ENCODE results near the gene KCTD21. TPM values are rescaled to one million over a fixed set of nuclear protein-coding genes. Genes with fewer than 3 reads are reported as not detected.

The KCTD21 gene
- total and polyA plus RNA-seq, 7 donors: 4.2 to 18.8 (median 7.4) TPM

DNA sequence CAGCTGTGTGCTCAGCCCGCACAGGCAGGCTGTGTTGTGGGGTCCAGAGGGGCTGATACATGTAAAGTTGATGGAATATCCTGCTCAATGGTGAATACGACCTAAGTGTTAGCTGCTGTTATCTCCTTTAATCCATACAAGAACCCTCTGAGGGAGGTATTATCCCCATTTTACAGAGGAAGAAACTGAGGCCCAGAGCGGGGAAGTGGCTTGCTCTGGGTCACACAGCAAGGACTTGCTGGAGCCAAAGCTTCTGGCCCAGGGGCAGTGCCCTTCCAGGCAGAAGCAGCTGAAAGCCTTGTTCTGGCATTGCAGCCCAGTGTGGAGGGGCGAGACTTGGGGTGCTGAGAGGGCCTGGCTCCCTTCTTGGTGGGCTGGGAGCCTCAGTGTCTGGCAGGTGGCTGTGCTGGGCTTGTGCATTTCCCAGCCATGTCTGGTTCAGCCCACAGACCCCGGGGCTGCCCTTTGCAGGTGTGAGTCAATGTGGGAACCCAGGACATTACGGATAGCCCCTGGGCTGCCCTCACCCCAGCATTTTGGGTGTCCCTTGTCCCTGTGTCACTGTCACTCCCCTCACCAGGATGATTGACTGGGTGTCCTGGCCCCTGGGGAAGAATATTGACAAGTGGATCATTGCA lies 10.7 kb upstream of the KCTD21 start:
- Histone ChIP-seq H3K36me3 (peaks cover 0 to 49% (median 16%) of the 10 kb centered on the region in 4 donors), H3K27me3 (no peaks in the 10 kb centered on the region), H3K4me3 (no peak overlapping the region), H3K9me3 (no peaks in the 10 kb centered on the region), H3K27ac (no peak overlapping the region), H3K4me1 (peaks cover 0 to 4% (median 0%) of the 10 kb centered on the region in 4 donors)
- intact Hi-C loops (cut with DNase I): no loop called here
- TF ChIP-seq, protein P1, sequence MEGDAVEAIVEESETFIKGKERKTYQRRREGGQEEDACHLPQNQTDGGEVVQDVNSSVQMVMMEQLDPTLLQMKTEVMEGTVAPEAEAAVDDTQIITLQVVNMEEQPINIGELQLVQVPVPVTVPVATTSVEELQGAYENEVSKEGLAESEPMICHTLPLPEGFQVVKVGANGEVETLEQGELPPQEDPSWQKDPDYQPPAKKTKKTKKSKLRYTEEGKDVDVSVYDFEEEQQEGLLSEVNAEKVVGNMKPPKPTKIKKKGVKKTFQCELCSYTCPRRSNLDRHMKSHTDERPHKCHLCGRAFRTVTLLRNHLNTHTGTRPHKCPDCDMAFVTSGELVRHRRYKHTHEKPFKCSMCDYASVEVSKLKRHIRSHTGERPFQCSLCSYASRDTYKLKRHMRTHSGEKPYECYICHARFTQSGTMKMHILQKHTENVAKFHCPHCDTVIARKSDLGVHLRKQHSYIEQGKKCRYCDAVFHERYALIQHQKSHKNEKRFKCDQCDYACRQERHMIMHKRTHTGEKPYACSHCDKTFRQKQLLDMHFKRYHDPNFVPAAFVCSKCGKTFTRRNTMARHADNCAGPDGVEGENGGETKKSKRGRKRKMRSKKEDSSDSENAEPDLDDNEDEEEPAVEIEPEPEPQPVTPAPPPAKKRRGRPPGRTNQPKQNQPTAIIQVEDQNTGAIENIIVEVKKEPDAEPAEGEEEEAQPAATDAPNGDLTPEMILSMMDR (IDR thresholded peaks at IDR 0.05): no peak
- TF ChIP-seq POLR2A (IDR thresholded peaks at IDR 0.05): no peak
- TF ChIP-seq EP300 (IDR thresholded peaks at IDR 0.05): no peak
- no peak for TF ChIP-seq POLR2AphosphoS5 (IDR thresholded peaks at IDR 0.05)
- DNase-seq: no peak
- WGBS, 2 donors: 94 to 97% methylated on average over 6 of the region's 6 CpGs

DNA sequence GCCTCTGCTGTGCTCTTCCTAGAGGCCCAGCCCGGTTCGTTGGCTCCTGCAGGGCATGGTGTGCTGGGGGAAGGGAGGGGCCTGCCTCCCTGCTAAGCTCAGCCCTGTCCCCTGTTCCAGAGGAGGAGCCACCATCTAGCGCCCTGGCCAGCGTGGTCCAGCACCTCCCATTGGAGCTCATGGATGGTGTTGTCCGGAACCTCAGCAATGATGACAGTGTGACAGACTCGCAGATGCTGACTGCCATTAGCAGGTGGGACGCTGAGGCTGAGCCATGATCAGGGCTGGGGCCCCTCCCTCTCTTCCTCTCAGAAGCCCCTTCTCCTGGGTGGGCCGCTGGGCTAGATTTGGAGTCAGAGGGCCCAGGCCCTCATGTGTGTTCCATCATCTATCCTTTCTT lies 9.4 kb upstream of the KCTD21 start:
- WGBS, 2 donors: 89 to 95% methylated on average over 8 of the region's 8 CpGs

DNA sequence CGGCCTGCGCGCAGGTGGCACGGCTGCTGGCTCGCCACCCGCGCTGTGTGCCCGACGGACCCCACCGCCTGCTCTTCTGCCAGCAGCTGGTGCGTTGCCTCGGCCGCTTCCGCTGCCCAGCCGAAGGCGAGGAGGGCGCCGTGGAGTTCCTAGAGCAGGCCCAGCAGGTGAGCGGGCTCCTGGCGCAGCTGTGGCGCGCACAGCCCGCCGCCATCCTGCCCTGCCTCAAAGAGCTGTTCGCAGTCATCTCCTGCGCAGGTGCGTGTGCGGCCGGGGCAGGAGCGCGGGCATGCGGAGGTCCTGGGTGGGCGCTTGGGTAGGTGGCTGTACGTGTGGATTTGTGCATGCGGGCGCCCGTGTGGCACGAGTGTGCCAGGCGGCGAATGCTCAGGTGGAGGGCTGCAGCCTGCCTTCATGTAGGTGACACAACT lies 8.2 kb upstream of the KCTD21 start:
- H3K9me3 ChIP-seq: no peaks in the 10 kb centered on the region
- H3K36me3 ChIP-seq: peaks cover 0 to 46% (median 16%) of the 10 kb centered on the region in 4 donors
- H3K27me3 ChIP-seq: no peaks in the 10 kb centered on the region
- no peak overlapping the region for H3K27ac ChIP-seq
- H3K4me3 ChIP-seq: no peak overlapping the region
- intact Hi-C loops (cut with DNase I): no loop called here
- TF ChIP-seq POLR2AphosphoS5 (IDR thresholded peaks at IDR 0.05): no peak
- TF ChIP-seq, protein P1 (IDR thresholded peaks at IDR 0.05): no peak
- TF ChIP-seq POLR2A (IDR thresholded peaks at IDR 0.05): no peak
- no peak for TF ChIP-seq EP300 (IDR thresholded peaks at IDR 0.05)
- WGBS, 2 donors: 83 to 92% methylated on average over 40 of the region's 40 CpGs
- DNase-seq: no peak
- peaks cover 0 to 4% (median 0%) of the 10 kb centered on the region in 4 donors for H3K4me1 ChIP-seq

More for the DNA sequence above, 9.4 kb upstream of the KCTD21 start:
- no peak for DNase-seq
- Histone ChIP-seq H3K9me3 (no peaks in the 10 kb centered on the region), H3K4me1 (peaks cover 0 to 4% (median 0%) of the 10 kb centered on the region in 4 donors), H3K27me3 (no peaks in the 10 kb centered on the region), H3K36me3 (peaks cover 0 to 49% (median 16%) of the 10 kb centered on the region in 4 donors), H3K4me3 (no peak overlapping the region), H3K27ac (no peak overlapping the region)
- intact Hi-C loops (cut with DNase I): no loop called here
- TF ChIP-seq EP300 (IDR thresholded peaks at IDR 0.05) (no peak), POLR2A (IDR thresholded peaks at IDR 0.05) (no peak), POLR2AphosphoS5 (IDR thresholded peaks at IDR 0.05) (no peak)
- TF ChIP-seq, protein P1 (IDR thresholded peaks at IDR 0.05): no peak

DNA sequence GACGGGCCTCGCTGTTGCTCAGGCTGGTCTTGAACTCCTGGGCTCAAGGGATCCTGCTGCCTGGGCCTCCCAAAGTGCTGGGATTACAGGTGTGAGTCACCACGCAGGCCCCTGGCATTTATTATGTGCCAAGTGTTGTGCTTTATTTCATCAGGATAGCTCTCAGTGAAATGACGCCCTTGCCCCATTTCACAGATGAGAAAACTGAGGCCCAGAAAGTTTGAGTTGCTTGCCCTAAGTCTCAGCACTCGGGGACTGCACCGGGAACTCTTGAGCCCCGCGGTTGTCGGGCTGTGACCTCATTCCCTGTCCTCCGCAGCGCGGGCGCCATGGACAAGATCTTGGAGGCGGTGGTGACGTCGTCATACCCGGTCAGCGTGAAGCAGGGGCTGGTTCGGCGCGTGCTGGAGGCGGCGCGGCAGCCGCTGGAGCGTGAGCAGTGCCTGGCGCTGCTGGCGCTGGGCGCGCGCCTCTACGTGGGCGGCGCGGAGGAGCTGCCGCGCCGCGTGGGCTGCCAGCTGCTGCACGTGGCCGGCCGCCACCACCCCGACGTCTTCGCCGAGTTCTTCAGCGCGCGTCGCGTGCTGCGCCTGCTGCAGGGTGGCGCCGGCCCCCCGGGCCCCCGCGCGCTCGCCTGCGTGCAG lies 7.6 kb upstream of the KCTD21 start:
- WGBS, 2 donors: 59 to 84% methylated on average over 60 of the region's 60 CpGs
- intact Hi-C loops (cut with DNase I): no loop called here
- no peak for DNase-seq

More for the DNA sequence above, 7.6 kb upstream of the KCTD21 start:
- Histone ChIP-seq H3K4me3 (no peak overlapping the region), H3K9me3 (no peaks in the 10 kb centered on the region), H3K27ac (no peak overlapping the region), H3K4me1 (peaks cover 0 to 9% (median 0%) of the 10 kb centered on the region in 4 donors), H3K27me3 (no peaks in the 10 kb centered on the region), H3K36me3 (peaks cover 0 to 42% (median 15%) of the 10 kb centered on the region in 4 donors)
- TF ChIP-seq POLR2AphosphoS5 (IDR thresholded peaks at IDR 0.05) (no peak), EP300 (IDR thresholded peaks at IDR 0.05) (no peak), POLR2A (IDR thresholded peaks at IDR 0.05) (no peak)
- TF ChIP-seq, protein P1 (IDR thresholded peaks at IDR 0.05): no peak
